Panc1 (cell line): ENCODE measurements around the gene FAM124B. TPM values are rescaled to one million over a fixed set of nuclear protein-coding genes. Genes with fewer than 3 reads are reported as not detected.

Experiments
- ATAC-seq: fragments of 200-7000 bp; cut with Tn5 transposase; 2 replicates; pipeline ENCODE4 v1.9.1; 2020; ENCODE audit warnings: mild to moderate bottlenecking, moderate library complexity
- BruUV-seq: library from RNA; stranded (reverse); fragments of 400-500 nt; replicated peaks from 2 replicates; lab custom pipeline; 2021; lab: Mats Ljungman, UMichigan
- CTCF ChIA-PET: fragments of 300-600 bp; sonication (Branson Sonifier 250); formaldehyde crosslinking; loops from one replicate; lab custom pipeline; 2022; ENCODE audit warnings: antibody characterized with exemption; lab: Charles Lee
- POLR2A ChIA-PET: fragments of 300-600 bp; sonication (Branson Sonifier 250); formaldehyde crosslinking; loops from one replicate; lab custom pipeline; 2022; ENCODE audit warnings: antibody characterized with exemption; lab: Charles Lee
- DNase-seq: peaks from one replicate; pipeline ENCODE4 v3.0.0-alpha.2; 2010; ENCODE audit warnings: low read depth, low spot score
- H3K27ac ChIP-seq: 2 replicates; pipeline ENCODE4 v1.5.1; 2011; ENCODE audit warnings: mild to moderate bottlenecking, low read length, inconsistent platforms
- H3K27me3 ChIP-seq: fragments of 200-500 bp; sonication (Bioruptor generic); 2 replicates; pipeline ENCODE4 v1.6.0; 2014; ENCODE audit warnings: low read length, inconsistent platforms; ENCODE audit not compliant: control insufficient read depth, insufficient read depth
- H3K36me3 ChIP-seq: fragments of 200-500 bp; sonication (Bioruptor generic); 2 replicates; pipeline ENCODE4 v1.5.1; 2014; ENCODE audit warnings: inconsistent platforms, mild to moderate bottlenecking, low read length, moderate library complexity; ENCODE audit not compliant: control insufficient read depth, insufficient read depth
- H3K4me1 ChIP-seq: 2 replicates; pipeline ENCODE4 v1.5.1; 2011; ENCODE audit warnings: inconsistent platforms, mild to moderate bottlenecking, low read length, moderate library complexity; ENCODE audit not compliant: control insufficient read depth, insufficient read depth
- H3K4me3 ChIP-seq, 2 experiments: 2 replicates each; pipeline ENCODE4 v1.5.1; 2011 to 2012; ENCODE audit warnings: low read depth in 2 of 2, low read length in 2 of 2, mild to moderate bottlenecking in 2 of 2, inconsistent platforms in 1 of 2, moderate library complexity in 1 of 2
- H3K9me3 ChIP-seq: fragments of 200-500 bp; sonication (Bioruptor generic); 2 replicates; pipeline ENCODE4 v1.5.1; 2014; ENCODE audit warnings: low read depth, mild to moderate bottlenecking, inconsistent platforms, low read length, moderate library complexity; ENCODE audit not compliant: control insufficient read depth, insufficient read depth
- POLR2AphosphoS5 ChIP-seq: IDR thresholded peaks from 2 replicates; pipeline ENCODE4 v1.6.1; 2012; ENCODE audit warnings: mild to moderate bottlenecking, low read depth, low read length, moderate library complexity
- TCF7L2 ChIP-seq: IDR thresholded peaks from 2 replicates; pipeline ENCODE4 v1.6.1; 2011; ENCODE audit warnings: mild to moderate bottlenecking, low read depth, low read length, inconsistent platforms
- in situ Hi-C: cut with HindIII; loops from 2 replicates; pipeline ENCODE4 v1.10.0; 2016; ENCODE audit warnings: low sequenced_read_pairs, low pct_unique_long_range_greater_than_20kb
- intact Hi-C: fragments of 100-400 bp; cut with micrococcal nuclease; formaldehyde crosslinking; loops from one replicate; pipeline ENCODE4 v1.10.0; 2022; ENCODE audit not compliant: unreplicated experiment
- total RNA-seq: library from RNA; stranded (reverse); gene quantifications from one replicate; pipeline ENCODE4 v1.2.1, GENCODE V29; 2021; ENCODE audit not compliant: unreplicated experiment
- TF ChIP-seq, protein P1 (sequence below): fragments of 450-650 bp; IDR thresholded peaks from 2 replicates; pipeline ENCODE4 v1.5.1; 2017; ENCODE audit warnings: mild to moderate bottlenecking
- TF ChIP-seq, protein P2 (sequence below), 2 experiments: IDR thresholded peaks; 2 replicates each; pipeline ENCODE4 v1.6.1; 2011 to 2012; ENCODE audit warnings: low read depth in 2 of 2, control low read depth in 1 of 2, low read length in 1 of 2, mild to moderate bottlenecking in 1 of 2, moderate library complexity in 1 of 2; ENCODE audit not compliant: insufficient read depth in 1 of 2

FAM124B gene
- total RNA-seq, 1 experiment from 2014 or later = 0.08 TPM

DNA sequence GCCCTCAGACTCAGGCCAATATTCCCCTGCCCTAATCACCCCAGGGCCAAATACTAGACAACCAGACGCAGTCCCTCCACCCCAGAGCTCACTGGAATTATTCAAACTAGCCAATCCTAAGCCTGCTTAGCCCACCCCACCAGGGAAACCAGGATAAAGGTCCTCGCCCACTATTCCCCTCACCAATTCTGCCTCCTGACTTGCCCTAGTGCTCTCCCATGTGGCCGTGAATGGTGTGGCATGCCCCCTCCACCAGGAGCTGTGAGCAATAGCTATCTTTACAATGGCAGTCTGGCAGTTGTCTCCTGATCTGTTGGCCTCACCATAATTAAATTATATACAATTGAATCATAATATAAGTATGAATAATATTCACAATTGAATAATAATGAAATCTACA lies 42.3 kb downstream of the FAM124B start:
- no peak for TF ChIP-seq TCF7L2
- TF ChIP-seq, protein P1, sequence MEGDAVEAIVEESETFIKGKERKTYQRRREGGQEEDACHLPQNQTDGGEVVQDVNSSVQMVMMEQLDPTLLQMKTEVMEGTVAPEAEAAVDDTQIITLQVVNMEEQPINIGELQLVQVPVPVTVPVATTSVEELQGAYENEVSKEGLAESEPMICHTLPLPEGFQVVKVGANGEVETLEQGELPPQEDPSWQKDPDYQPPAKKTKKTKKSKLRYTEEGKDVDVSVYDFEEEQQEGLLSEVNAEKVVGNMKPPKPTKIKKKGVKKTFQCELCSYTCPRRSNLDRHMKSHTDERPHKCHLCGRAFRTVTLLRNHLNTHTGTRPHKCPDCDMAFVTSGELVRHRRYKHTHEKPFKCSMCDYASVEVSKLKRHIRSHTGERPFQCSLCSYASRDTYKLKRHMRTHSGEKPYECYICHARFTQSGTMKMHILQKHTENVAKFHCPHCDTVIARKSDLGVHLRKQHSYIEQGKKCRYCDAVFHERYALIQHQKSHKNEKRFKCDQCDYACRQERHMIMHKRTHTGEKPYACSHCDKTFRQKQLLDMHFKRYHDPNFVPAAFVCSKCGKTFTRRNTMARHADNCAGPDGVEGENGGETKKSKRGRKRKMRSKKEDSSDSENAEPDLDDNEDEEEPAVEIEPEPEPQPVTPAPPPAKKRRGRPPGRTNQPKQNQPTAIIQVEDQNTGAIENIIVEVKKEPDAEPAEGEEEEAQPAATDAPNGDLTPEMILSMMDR = peak; percentile 53
- TF ChIP-seq, protein P2, sequence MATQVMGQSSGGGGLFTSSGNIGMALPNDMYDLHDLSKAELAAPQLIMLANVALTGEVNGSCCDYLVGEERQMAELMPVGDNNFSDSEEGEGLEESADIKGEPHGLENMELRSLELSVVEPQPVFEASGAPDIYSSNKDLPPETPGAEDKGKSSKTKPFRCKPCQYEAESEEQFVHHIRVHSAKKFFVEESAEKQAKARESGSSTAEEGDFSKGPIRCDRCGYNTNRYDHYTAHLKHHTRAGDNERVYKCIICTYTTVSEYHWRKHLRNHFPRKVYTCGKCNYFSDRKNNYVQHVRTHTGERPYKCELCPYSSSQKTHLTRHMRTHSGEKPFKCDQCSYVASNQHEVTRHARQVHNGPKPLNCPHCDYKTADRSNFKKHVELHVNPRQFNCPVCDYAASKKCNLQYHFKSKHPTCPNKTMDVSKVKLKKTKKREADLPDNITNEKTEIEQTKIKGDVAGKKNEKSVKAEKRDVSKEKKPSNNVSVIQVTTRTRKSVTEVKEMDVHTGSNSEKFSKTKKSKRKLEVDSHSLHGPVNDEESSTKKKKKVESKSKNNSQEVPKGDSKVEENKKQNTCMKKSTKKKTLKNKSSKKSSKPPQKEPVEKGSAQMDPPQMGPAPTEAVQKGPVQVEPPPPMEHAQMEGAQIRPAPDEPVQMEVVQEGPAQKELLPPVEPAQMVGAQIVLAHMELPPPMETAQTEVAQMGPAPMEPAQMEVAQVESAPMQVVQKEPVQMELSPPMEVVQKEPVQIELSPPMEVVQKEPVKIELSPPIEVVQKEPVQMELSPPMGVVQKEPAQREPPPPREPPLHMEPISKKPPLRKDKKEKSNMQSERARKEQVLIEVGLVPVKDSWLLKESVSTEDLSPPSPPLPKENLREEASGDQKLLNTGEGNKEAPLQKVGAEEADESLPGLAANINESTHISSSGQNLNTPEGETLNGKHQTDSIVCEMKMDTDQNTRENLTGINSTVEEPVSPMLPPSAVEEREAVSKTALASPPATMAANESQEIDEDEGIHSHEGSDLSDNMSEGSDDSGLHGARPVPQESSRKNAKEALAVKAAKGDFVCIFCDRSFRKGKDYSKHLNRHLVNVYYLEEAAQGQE (IDR thresholded peaks at IDR 0.05; ENCODE audit: insufficient read depth in 1 of 2, low read depth in 2 of 2, low read length in 1 of 2) = no peak
- intact Hi-C loops = loop anchor here (10.0 kb wide), 1 partner anchor 1305 kb away; no protein-coding TSS in a partner anchor
- ChIA-PET POLR2A (no interaction called here), CTCF (interaction anchor here (0.6 kb wide), 1 partner anchor 91 kb away, joined by 7 read pairs; no protein-coding TSS in a partner anchor)
- no peak overlapping the region for H3K4me3 ChIP-seq
- no peaks in the 10 kb centered on the region for H3K27me3 ChIP-seq
- H3K4me1 ChIP-seq = 0 out of 2 replicates have a peak, but pooled peaks cover 2% of the 10 kb centered on the region
- DNase-seq (no peak), ATAC-seq (no peak)
- H3K27ac ChIP-seq = no peak overlapping the region
- in situ Hi-C loops = no loop called here
- BruUV-seq = no TSS peak
- no peaks in the 10 kb centered on the region for H3K36me3 ChIP-seq
- no peaks in the 10 kb centered on the region for H3K9me3 ChIP-seq

DNA sequence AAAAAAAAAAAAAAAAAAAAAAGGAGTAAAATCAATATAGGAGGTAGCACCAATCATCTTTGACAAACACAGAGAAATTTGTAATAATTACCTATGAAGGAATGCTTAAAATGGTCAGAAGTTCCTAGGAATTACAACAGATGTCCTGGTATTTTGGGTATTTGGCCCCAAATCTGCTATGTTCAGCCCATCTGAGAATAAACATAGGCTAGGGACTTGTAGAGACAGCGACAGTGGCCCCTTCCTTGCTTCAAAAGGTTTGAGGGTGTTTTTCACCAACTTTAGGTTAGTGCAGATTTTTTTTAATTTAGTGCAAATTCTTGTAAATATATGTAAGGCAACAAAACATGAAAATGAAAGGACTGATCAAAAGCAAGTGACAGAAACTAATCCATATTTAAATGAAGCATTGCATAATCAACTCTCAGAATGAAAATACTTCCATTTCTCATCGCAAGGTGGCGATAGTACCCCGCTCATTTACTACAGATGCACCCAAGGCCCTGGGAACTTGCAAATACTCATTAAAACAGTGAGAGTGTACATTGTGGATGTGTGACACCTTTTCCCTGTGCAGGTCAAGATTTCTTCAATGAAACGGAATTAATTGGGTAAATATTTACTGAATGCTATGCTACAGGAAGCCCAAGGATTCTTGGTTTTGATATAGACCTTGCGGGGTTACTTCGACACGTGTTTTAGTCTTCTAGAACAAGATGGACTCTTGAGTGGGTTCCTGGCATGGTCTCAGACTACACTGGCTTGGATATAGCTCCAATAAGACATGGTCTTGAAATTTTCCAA lies 44.6 kb downstream of the FAM124B start:
- DNase-seq (peak; percentile 69), ATAC-seq (peak; percentile 86)
- in situ Hi-C loops = no loop called here
- Histone ChIP-seq H3K27ac (no peak overlapping the region), H3K27me3 (no peaks in the 10 kb centered on the region), H3K9me3 (no peaks in the 10 kb centered on the region), H3K4me1 (0 out of 2 replicates have a peak, but pooled peaks cover 2% of the 10 kb centered on the region), H3K36me3 (no peaks in the 10 kb centered on the region), H3K4me3 (no peak overlapping the region)
- ChIA-PET POLR2A (no interaction called here), CTCF (no interaction called here)
- intact Hi-C loops = loop anchor here (1.0 to 10.0 kb wide), 4 partner anchors 294 to 1308 kb away; no protein-coding TSS in a partner anchor
- TF ChIP-seq, protein P1 = peak; percentile 78
- TF ChIP-seq POLR2AphosphoS5 = no peak
- BruUV-seq = no TSS peak
